HCT116 (cell line): ENCODE data around the gene LCK.

Experiments
- EZH2 ChIP-seq: fragments of 200-600 bp; sonication (generic); IDR thresholded peaks from 2 replicates; pipeline ENCODE4 v1.6.1; 2017; ENCODE audit warnings: antibody characterized with exemption, mixed run types
- EZH2phosphoT487 ChIP-seq: fragments of 200-600 bp; IDR thresholded peaks from 2 replicates; pipeline ENCODE4 v1.6.1; 2018; ENCODE audit warnings: antibody characterized with exemption, borderline replicate concordance
- FOSL1 ChIP-seq: IDR thresholded peaks from 2 replicates; pipeline ENCODE4 v1.6.1; 2012; ENCODE audit warnings: low read depth
- MAX ChIP-seq: IDR thresholded peaks from 2 replicates; pipeline ENCODE4 v1.6.1; 2012
- POLR2A ChIP-seq: IDR thresholded peaks from 2 replicates; pipeline ENCODE4 v1.7.0; 2011; ENCODE audit warnings: borderline replicate concordance; ENCODE audit not compliant: insufficient read depth, insufficient read length; ENCODE audit errors: extremely low read depth
- POLR2AphosphoS5 ChIP-seq: IDR thresholded peaks from 2 replicates; pipeline ENCODE4 v1.6.1; 2011; ENCODE audit warnings: mild to moderate bottlenecking, low read depth, low read length, moderate library complexity
- REST ChIP-seq: IDR thresholded peaks from 2 replicates; pipeline ENCODE4 v1.6.1; 2012; ENCODE audit warnings: low read depth
- SIN3A ChIP-seq: IDR thresholded peaks from 2 replicates; pipeline ENCODE4 v1.6.1; 2012; ENCODE audit warnings: low read depth
- SRF ChIP-seq: IDR thresholded peaks from 2 replicates; pipeline ENCODE4 v1.6.1; 2012; ENCODE audit warnings: low read depth
- YY1 ChIP-seq: IDR thresholded peaks from 2 replicates; pipeline ENCODE4 v1.6.1; 2011; ENCODE audit warnings: low read length, low read depth, moderate library complexity, mild to moderate bottlenecking; ENCODE audit not compliant: insufficient replicate concordance; ENCODE audit errors: extremely low read depth
- TF ChIP-seq, protein P1 (sequence below), 3 experiments: fragments of 200-600 bp in 1 of 3; sonication (generic) in 1 of 3; IDR thresholded peaks in 2 of 3; conservative IDR thresholded peaks in 1 of 3; 2 replicates each; pipeline ENCODE4 v1.5.1; 2012 to 2017; ENCODE audit warnings: low read depth in 2 of 3, low read length in 2 of 3, antibody characterized with exemption in 1 of 3, borderline replicate concordance in 1 of 3, control low read depth in 1 of 3, mild to moderate bottlenecking in 1 of 3, mixed read lengths in 1 of 3, mixed run types in 1 of 3, moderate library complexity in 1 of 3; ENCODE audit not compliant: insufficient read depth in 1 of 3

DNA sequence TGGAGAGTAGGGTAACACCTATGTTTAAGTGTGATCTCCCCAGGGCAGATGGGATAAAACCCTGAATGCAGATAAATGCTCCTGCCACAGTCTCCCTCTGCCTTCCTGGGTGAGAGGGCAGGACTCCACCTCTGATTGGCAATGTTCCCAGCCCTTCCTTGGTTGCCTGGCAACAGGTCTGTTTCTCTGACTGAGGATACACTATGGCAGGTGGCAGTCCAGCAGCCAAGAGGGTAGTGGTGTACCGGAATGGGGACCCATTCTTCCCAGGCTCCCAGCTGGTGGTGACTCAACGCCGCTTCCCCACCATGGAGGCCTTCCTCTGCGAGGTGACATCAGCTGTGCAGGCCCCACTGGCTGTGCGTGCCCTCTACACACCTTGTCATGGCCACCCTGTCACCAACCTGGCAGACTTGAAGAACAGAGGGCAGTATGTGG, 42.2 kb upstream of the LCK start, which contains the start of gene DCDC2B:
- TF ChIP-seq SIN3A (no peak), POLR2A (no peak), REST (no peak), YY1 (no peak), EZH2 (no peak), POLR2AphosphoS5 (peak; percentile 32; the same call in 1 of the 2 replicates), MAX (no peak), EZH2phosphoT487 (no peak), FOSL1 (no peak), SRF (no peak)
- TF ChIP-seq, protein P1, sequence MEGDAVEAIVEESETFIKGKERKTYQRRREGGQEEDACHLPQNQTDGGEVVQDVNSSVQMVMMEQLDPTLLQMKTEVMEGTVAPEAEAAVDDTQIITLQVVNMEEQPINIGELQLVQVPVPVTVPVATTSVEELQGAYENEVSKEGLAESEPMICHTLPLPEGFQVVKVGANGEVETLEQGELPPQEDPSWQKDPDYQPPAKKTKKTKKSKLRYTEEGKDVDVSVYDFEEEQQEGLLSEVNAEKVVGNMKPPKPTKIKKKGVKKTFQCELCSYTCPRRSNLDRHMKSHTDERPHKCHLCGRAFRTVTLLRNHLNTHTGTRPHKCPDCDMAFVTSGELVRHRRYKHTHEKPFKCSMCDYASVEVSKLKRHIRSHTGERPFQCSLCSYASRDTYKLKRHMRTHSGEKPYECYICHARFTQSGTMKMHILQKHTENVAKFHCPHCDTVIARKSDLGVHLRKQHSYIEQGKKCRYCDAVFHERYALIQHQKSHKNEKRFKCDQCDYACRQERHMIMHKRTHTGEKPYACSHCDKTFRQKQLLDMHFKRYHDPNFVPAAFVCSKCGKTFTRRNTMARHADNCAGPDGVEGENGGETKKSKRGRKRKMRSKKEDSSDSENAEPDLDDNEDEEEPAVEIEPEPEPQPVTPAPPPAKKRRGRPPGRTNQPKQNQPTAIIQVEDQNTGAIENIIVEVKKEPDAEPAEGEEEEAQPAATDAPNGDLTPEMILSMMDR (IDR thresholded peaks at IDR 0.05 in 2 of 3, conservative IDR thresholded peaks at IDR 0.05 in 1 of 3; ENCODE audit: borderline replicate concordance in 1 of 3, insufficient read depth in 1 of 3, low read depth in 2 of 3, low read length in 2 of 3): no peak
